K562 (cell line): ENCODE measurements around the gene COL6A2. TPM values are rescaled to one million over a fixed set of nuclear protein-coding genes. Genes with fewer than 3 reads are reported as not detected.

Experiments used
- ATAC-seq: fragments of 200-7000 bp; cut with Tn5 transposase; 3 replicates; pipeline ENCODE4 v1.9.1; 2020; ENCODE audit warnings: moderate library complexity
- BruUV-seq: library from RNA; stranded (reverse); fragments of 400-500 nt; replicated peaks from 2 replicates; lab custom pipeline; 2021; lab: Mats Ljungman, UMichigan
- CTCF ChIA-PET: fragments of 300-600 bp; formaldehyde crosslinking; extraction: SDS; loops from one replicate; lab custom pipeline; 2021; ENCODE audit warnings: low intra/inter-chr PET ratio; lab: Yijun Ruan, JAX
- POLR2A ChIA-PET: fragments of 300-600, 350-650 bp; sonication (Branson Sonifier 250); formaldehyde crosslinking; extraction: SDS; loops from one replicate; lab custom pipeline; 2021; ENCODE audit warnings: antibody characterized with exemption, inconsistent platforms; lab: Yijun Ruan, JAX
- DNase-seq, 4 experiments: peaks; one replicate each; pipeline versions ENCODE4 v3.0.0 to v3.0.0-alpha.2; 2011 to 2018; ENCODE audit warnings: low spot score in 3 of 4, mixed read lengths in 3 of 4; ENCODE audit errors: extremely low read depth in 1 of 4
- FAIRE-seq: peaks from 2 replicates; lab custom pipeline; 2011; peaks lifted over from hg19 to GRCh38; lab: Jason Lieb, UNC
- H2AFZ ChIP-seq: 2 replicates; pipeline ENCODE4 v1.6.0; 2011; ENCODE audit warnings: low read depth, low read length, control low read depth, inconsistent platforms
- H3K27ac ChIP-seq: fragments of 200-600 bp; 3 replicates; pipeline ENCODE4 v1.8.0; 2011; ENCODE audit warnings: low read depth, mild to moderate bottlenecking, control low read depth, inconsistent platforms, low read length, moderate library complexity, mixed read lengths; ENCODE audit errors: extremely low read depth
- H3K27me3 ChIP-seq, 2 experiments: fragments of 300-600 bp in 1 of 2; 2 replicates in 1 of 2; 3 replicates in 1 of 2; pipeline versions ENCODE4 v1.6.0 to v1.8.0; 2011; ENCODE audit warnings: inconsistent platforms in 2 of 2, low read length in 2 of 2, mild to moderate bottlenecking in 1 of 2, mixed read lengths in 1 of 2, moderate library complexity in 1 of 2; ENCODE audit not compliant: control insufficient read depth in 2 of 2, insufficient read depth in 2 of 2
- H3K36me3 ChIP-seq: fragments of 300-600 bp; 3 replicates; pipeline ENCODE4 v1.8.0; 2011; ENCODE audit warnings: mild to moderate bottlenecking, low read length, inconsistent platforms; ENCODE audit not compliant: control insufficient read depth, insufficient read depth
- H3K4me1 ChIP-seq, 2 experiments: fragments of 200-600 bp in 1 of 2; replicated peaks in 1 of 2; 2 replicates in 1 of 2; 3 replicates in 1 of 2; pipeline versions ENCODE4 v1.5.1 to v1.8.0; 2011; ENCODE audit warnings: inconsistent platforms in 2 of 2, low read length in 2 of 2, mild to moderate bottlenecking in 1 of 2, mixed read lengths in 1 of 2, moderate library complexity in 1 of 2; ENCODE audit not compliant: control insufficient read depth in 2 of 2, insufficient read depth in 2 of 2
- H3K4me2 ChIP-seq: 2 replicates; pipeline ENCODE4 v1.6.1; 2011; ENCODE audit warnings: low read length, control low read depth, inconsistent platforms, mixed read lengths; ENCODE audit not compliant: insufficient read depth
- H3K4me3 ChIP-seq: fragments of 200-600 bp; sonication (generic), shearing (Covaris generic); 2 replicates; pipeline ENCODE4 v1.5.1; 2016; ENCODE audit warnings: control low read depth, inconsistent platforms
- H3K79me2 ChIP-seq: fragments of 200-600 bp; 3 replicates; pipeline ENCODE4 v1.8.0; 2011; ENCODE audit warnings: low read length, inconsistent platforms; ENCODE audit not compliant: control insufficient read depth, insufficient read depth
- H3K9ac ChIP-seq, 2 experiments: 2 replicates each; pipeline versions ENCODE4 v1.6.0 to v1.6.1; 2011; ENCODE audit warnings: low read depth in 2 of 2, low read length in 2 of 2, control low read depth in 1 of 2, inconsistent platforms in 1 of 2, mild to moderate bottlenecking in 1 of 2, mixed read lengths in 1 of 2; ENCODE audit not compliant: insufficient read depth in 1 of 2
- H3K9me1 ChIP-seq: one replicate; pipeline ENCODE4 v1.6.0; 2011; ENCODE audit warnings: inconsistent platforms, mild to moderate bottlenecking, low read length, moderate library complexity; ENCODE audit not compliant: control insufficient read depth, insufficient read depth
- H3K9me3 ChIP-seq: replicated peaks from 2 replicates; pipeline ENCODE4 v1.5.1; 2011; ENCODE audit warnings: low read depth, low read length, inconsistent platforms; ENCODE audit not compliant: control insufficient read depth, insufficient read depth
- H4K20me1 ChIP-seq: replicated peaks from 2 replicates; pipeline ENCODE4 v1.6.1; 2011; ENCODE audit warnings: low read length, inconsistent platforms, mixed read lengths; ENCODE audit not compliant: control insufficient read depth, insufficient read depth
- E2F1 ChIP-seq: sonication (generic); formaldehyde crosslinking; IDR thresholded peaks from 2 replicates; pipeline ENCODE4 v1.8.1; 2023; ENCODE audit warnings: mild to moderate bottlenecking, missing genetic modification reagents, moderate library complexity
- FOXO4 ChIP-seq: fragments of 450-650 bp; formaldehyde crosslinking; IDR thresholded peaks from 2 replicates; pipeline ENCODE4 v1.4.0; 2020; ENCODE audit warnings: mild to moderate bottlenecking, moderate library complexity
- HES1 ChIP-seq: fragments of 450-650 bp; IDR thresholded peaks from 2 replicates; pipeline ENCODE4 v1.6.1; 2016; ENCODE audit warnings: low read depth, mild to moderate bottlenecking, moderate library complexity
- HSF4 ChIP-seq: fragments of 250-450 bp; sonication (Bioruptor Pico); IDR thresholded peaks from 2 replicates; pipeline ENCODE4 v2.1.2; 2022; ENCODE audit warnings: mild to moderate bottlenecking, moderate library complexity, borderline replicate concordance
- MAFG ChIP-seq: fragments of 450-650 bp; conservative IDR thresholded peaks from 2 replicates; pipeline ENCODE4 v1.6.1; 2016; ENCODE audit warnings: missing genetic modification characterization, missing compliant biosample characterization
- MYBL2 ChIP-seq, 2 experiments: fragments of 450-650 bp in 1 of 2; sonication (generic) in 1 of 2; formaldehyde crosslinking in 1 of 2; IDR thresholded peaks; 2 replicates each; pipeline versions ENCODE4 v1.6.1 to v1.8.1; 2017 to 2022; ENCODE audit warnings: borderline replicate concordance in 1 of 2, inconsistent platforms in 1 of 2, low read depth in 1 of 2, mild to moderate bottlenecking in 1 of 2, missing genetic modification reagents in 1 of 2, moderate library complexity in 1 of 2
- NONO ChIP-seq, 2 experiments: fragments of 200-400 bp in 1 of 2; fragments of 450-650 bp in 1 of 2; formaldehyde crosslinking in 1 of 2; IDR thresholded peaks; 2 replicates each; pipeline ENCODE4 v1.6.1; 2017; ENCODE audit warnings: low read depth in 2 of 2, mild to moderate bottlenecking in 2 of 2, moderate library complexity in 2 of 2, low read length in 1 of 2
- TSHZ1 ChIP-seq: fragments of 250-450 bp; sonication (Bioruptor Pico); IDR thresholded peaks from 2 replicates; pipeline ENCODE4 v1.4.0; 2020; ENCODE audit warnings: mild to moderate bottlenecking, moderate library complexity
- ZBED1 ChIP-seq: IDR thresholded peaks from 2 replicates; pipeline ENCODE4 v1.6.1; 2014
- ZC3H4 ChIP-seq: sonication (generic); formaldehyde crosslinking; IDR thresholded peaks from 2 replicates; pipeline ENCODE4 v1.9.0; 2021; ENCODE audit warnings: missing genetic modification reagents, borderline replicate concordance
- ZEB2 ChIP-seq: fragments of 450-650 bp; IDR thresholded peaks from 2 replicates; pipeline ENCODE4 v1.6.1; 2016
- ZNF124 ChIP-seq: sonication (generic); formaldehyde crosslinking; IDR thresholded peaks from 2 replicates; pipeline ENCODE4 v1.8.1; 2022; ENCODE audit warnings: missing genetic modification reagents
- ZNF449 ChIP-seq: fragments of 250-450 bp; sonication (Bioruptor Pico); IDR thresholded peaks from 2 replicates; pipeline ENCODE4 v1.8.0; 2022; ENCODE audit warnings: moderate library complexity, mild to moderate bottlenecking, inconsistent platforms
- WGBS: fragments of 100-300 bp; shearing (Covaris generic); methylation state at CpG from one replicate; pipeline ENCODE4 v1.1.6; 2016; ENCODE audit warnings: low coverage, mixed read lengths; ENCODE audit not compliant: insufficient coverage; ENCODE audit errors: missing lambda C conversion rate; 5-methylcytosine and 5-hydroxymethylcytosine counted together
- in situ Hi-C: fragments of 300-500 bp; cut with MboI; formaldehyde crosslinking; loops from 4 replicates; pipeline ENCODE4 v1.15.0; 2018; ENCODE audit warnings: inconsistent platforms, mixed read lengths
- intact Hi-C: fragments of 100-400 bp; cut with micrococcal nuclease; formaldehyde crosslinking; loops from 2 replicates; pipeline ENCODE4 v1.14.2; 2022
- polyA plus RNA-seq, 8 experiments: library from polyadenylated mRNA; depleted of rRNA in 4 of 8; stranded (reverse) in 5 of 8; unstranded in 3 of 8; fragments of >200 nt; fragmentation: Nextera tagmentation in 2 of 8; fragmentation: Illumina TruSeq in 1 of 8; extraction: Ambion mirVana in 2 of 8; extraction: Trizol in 1 of 8; gene quantifications; 2 replicates each; pipeline versions ENCODE4 v1.2.1 to v1.2.3, GENCODE V29; 2011 to 2014; ENCODE audit warnings: inconsistent platforms in 1 of 8, missing spikeins in 1 of 8
- total RNA-seq, 7 experiments: library from RNA; depleted of rRNA in 6 of 7; stranded (reverse); fragments of >200 nt in 6 of 7; fragmentation: Illumina TruSeq in 2 of 7; extraction: Trizol in 2 of 7; gene quantifications; 2 replicates each; pipeline versions ENCODE4 v1.2.1 to v1.2.3, GENCODE V29; 2011 to 2021; ENCODE audit warnings: low replicate concordance in 1 of 7

COL6A2 gene
- total and polyA plus RNA-seq, 9 of the 15 experiments (the other 6 are each of a cell fraction or from before 2014, with no cell fraction given): 0.07 to 1.1 (median 0.24) TPM; not detected in 3

GRCh38 chr21:46067505-46068201 is 30.3 kb upstream of the COL6A2 start:
- Histone ChIP-seq H3K36me3 (no peaks in the 10 kb centered on the region), H3K9ac (no peak overlapping the region), H4K20me1 (no peaks in the 10 kb centered on the region), H3K9me3 (peaks cover 2% of the 10 kb centered on the region; the same call in 1 of the 2 replicates), H3K4me1 (peaks cover 0 to 25% of the 10 kb centered on the region in 2 experiments; a peak in 3 of 5 replicates), H3K9me1 (no peaks in the 10 kb centered on the region), H3K27me3 (peaks cover 32 to 63% of the 10 kb centered on the region in 2 experiments), H3K27ac (no peak overlapping the region), H3K4me3 (no peak overlapping the region), H2AFZ (no peak overlapping the region), H3K79me2 (no peaks in the 10 kb centered on the region), H3K4me2 (no peak overlapping the region)
- 6% methylated on average over 28 of the region's 32 CpGs for WGBS
- ATAC-seq: no peak
- ChIA-PET POLR2A (interaction anchor here (0.6 kb wide), 2 partner anchors 35 to 102 kb away, joined by 3 to 5 read pairs; no protein-coding TSS in a partner anchor), CTCF (no interaction called here)
- BruUV-seq: no TSS peak
- in situ Hi-C loops (no loop called here), intact Hi-C loops (no loop called here)
- FAIRE-seq: no peak
- no peak for DNase-seq
- TF ChIP-seq MYBL2 (IDR thresholded peaks at IDR 0.05; ENCODE audit: low read depth) (no peak), MYBL2 (CRISPR knock-in tag; IDR thresholded peaks at IDR 0.05; ENCODE audit: borderline replicate concordance) (no peak), ZNF449 (CRISPR knock-in tag) (no peak), NONO (IDR thresholded peaks at IDR 0.05; ENCODE audit: low read depth in 2 of 2, low read length in 1 of 2) (no peak), E2F1 (CRISPR knock-in tag) (no peak), TSHZ1 (CRISPR knock-in tag) (no peak), HES1 (no peak), MAFG (no peak), ZC3H4 (CRISPR knock-in tag) (no peak), ZEB2 (no peak), HSF4 (CRISPR knock-in tag) (no peak), FOXO4 (no peak), ZBED1 (no peak), ZNF124 (CRISPR knock-in tag) (no peak)
